Measurements from ENCODE around the gene RDM1.

RDM1 gene

DNA sequence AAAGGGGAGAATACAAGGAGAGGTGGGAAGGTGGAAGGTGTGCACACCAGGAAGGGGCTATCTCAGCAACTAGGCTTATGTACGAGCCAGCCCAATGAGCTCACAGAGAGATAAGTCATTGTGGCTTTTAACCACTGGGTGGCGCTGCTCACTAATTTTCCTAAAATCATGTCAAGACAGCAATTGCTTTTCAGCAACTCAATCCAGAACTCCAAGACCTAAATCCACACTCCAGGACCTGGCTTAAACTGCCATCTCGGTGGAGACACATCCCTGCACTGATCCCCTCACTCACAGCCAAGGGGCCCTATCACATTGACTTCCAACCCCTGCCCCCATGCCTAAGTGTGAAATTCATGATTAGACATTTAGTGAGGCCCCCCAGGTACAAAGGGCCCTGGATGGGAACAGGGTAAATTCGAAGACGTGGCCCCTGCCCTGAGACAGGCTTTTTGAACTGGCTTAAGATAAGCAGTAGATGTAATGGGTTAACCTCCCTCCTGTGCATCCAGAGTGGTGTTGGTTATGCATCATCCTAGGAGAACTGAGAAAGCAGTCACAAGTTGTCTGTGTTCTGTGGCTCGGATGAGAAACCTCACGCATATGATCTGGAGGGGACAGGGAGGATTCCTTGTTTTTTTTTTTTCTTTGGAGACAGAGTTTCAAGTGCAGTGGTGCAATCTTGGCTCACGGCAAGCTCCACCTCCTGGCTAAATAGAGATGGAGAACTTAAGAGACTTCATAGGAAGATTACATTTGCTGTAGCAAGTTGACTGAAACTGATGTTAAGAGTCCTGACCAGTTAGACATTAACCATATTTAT is 39.2 kb upstream of the RDM1 start:
- no peak overlapping the region for H2AFZ ChIP-seq (ENCODE audit: low read depth, low read length)
- H3K9ac ChIP-seq (ENCODE audit: low read length): peak overlapping the region; percentile 34; the same call in 1 of the 2 replicates
- H3K4me2 ChIP-seq (ENCODE audit: low read length): peak overlapping the region; percentile 80
- TF ChIP-seq EZH2phosphoT487 (IDR thresholded peaks at IDR 0.05; ENCODE audit: low read depth): no peak
- TF ChIP-seq, protein P1, sequence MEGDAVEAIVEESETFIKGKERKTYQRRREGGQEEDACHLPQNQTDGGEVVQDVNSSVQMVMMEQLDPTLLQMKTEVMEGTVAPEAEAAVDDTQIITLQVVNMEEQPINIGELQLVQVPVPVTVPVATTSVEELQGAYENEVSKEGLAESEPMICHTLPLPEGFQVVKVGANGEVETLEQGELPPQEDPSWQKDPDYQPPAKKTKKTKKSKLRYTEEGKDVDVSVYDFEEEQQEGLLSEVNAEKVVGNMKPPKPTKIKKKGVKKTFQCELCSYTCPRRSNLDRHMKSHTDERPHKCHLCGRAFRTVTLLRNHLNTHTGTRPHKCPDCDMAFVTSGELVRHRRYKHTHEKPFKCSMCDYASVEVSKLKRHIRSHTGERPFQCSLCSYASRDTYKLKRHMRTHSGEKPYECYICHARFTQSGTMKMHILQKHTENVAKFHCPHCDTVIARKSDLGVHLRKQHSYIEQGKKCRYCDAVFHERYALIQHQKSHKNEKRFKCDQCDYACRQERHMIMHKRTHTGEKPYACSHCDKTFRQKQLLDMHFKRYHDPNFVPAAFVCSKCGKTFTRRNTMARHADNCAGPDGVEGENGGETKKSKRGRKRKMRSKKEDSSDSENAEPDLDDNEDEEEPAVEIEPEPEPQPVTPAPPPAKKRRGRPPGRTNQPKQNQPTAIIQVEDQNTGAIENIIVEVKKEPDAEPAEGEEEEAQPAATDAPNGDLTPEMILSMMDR (IDR thresholded peaks at IDR 0.05; ENCODE audit: low read depth, low read length): peak; percentile 89
- H3K27me3 ChIP-seq (ENCODE audit: low read depth, low read length): peaks cover 20% of the 10 kb centered on the region
- peaks cover 21% of the 10 kb centered on the region for H3K4me1 ChIP-seq (ENCODE audit: low read length)
- H3K36me3 ChIP-seq (replicated peaks; ENCODE audit: low read depth, low read length): no peaks in the 10 kb centered on the region
- H3K4me3 ChIP-seq (ENCODE audit: low read length): peak overlapping the region; percentile 32
- peak overlapping the region; percentile 34; the same call in 1 of the 2 replicates for H3K27ac ChIP-seq (ENCODE audit: low read length)
- H3K79me2 ChIP-seq (ENCODE audit: low read length): no peaks in the 10 kb centered on the region
- no peaks in the 10 kb centered on the region for H3K9me3 ChIP-seq (ENCODE audit: insufficient read depth, low read length)
- H4K20me1 ChIP-seq (ENCODE audit: insufficient read depth, low read length): no peaks in the 10 kb centered on the region

DNA sequence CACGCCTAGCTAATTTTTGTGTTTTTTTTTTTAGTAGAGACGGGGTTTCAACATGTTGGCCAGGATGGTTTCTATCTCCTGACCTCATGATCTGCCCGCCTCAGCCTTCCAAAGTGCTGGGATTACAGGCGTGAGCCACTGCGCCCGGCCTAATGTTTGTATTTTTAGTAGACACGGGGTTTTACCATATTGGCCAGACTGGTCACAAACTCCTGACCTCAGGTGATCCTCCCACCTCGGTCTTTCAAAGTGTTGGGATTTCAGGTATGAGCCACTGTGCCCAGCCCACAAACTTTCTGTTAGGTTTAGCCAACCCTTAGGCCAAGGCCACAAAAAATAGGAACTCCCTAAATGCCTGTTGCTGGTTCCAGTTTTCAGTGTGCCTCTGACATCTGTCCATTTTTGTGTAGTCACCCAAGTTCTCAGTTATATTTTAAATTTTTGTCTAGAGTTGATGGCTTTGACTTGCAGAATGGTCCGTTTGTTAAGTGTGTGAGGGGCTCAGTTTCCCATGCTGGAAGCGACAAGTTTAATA is 38.0 kb upstream of the RDM1 start:
- Histone ChIP-seq H3K36me3 (replicated peaks; ENCODE audit: low read depth, low read length) (no peaks in the 10 kb centered on the region), H4K20me1 (ENCODE audit: insufficient read depth, low read length) (no peaks in the 10 kb centered on the region), H3K27ac (ENCODE audit: low read length) (no peak overlapping the region), H2AFZ (ENCODE audit: low read depth, low read length) (no peak overlapping the region), H3K79me2 (ENCODE audit: low read length) (no peaks in the 10 kb centered on the region), H3K9me3 (ENCODE audit: insufficient read depth, low read length) (no peaks in the 10 kb centered on the region), H3K4me2 (ENCODE audit: low read length) (no peak overlapping the region), H3K9ac (ENCODE audit: low read length) (no peak overlapping the region), H3K4me1 (ENCODE audit: low read length) (peaks cover 21% of the 10 kb centered on the region), H3K4me3 (ENCODE audit: low read length) (no peak overlapping the region), H3K27me3 (ENCODE audit: low read depth, low read length) (peaks cover 24% of the 10 kb centered on the region)
- TF ChIP-seq EZH2phosphoT487 (IDR thresholded peaks at IDR 0.05; ENCODE audit: low read depth): no peak
- TF ChIP-seq, protein P1 (IDR thresholded peaks at IDR 0.05; ENCODE audit: low read depth, low read length): no peak

DNA sequence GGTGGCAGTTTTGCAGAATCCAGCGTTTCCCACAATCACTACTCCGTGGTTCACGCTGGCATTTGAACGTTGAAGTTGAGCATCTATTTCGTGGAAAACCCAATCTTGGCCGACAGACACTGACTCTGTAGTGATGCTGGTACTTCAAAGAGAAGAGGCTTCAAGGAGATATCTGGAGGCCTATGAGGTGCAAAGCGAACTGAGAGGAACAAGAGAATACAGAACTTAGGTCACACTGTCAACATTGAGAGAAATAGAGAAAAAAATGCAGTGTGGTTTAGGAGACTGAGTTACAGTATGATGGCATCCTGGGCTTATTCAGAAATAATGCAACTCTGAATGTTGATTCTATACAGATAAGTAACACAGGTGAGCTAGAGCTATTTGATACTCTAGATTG is 34.7 kb upstream of the RDM1 start:
- Histone ChIP-seq H3K4me1 (ENCODE audit: low read length) (peaks cover 13% of the 10 kb centered on the region), H3K9me3 (ENCODE audit: insufficient read depth, low read length) (no peaks in the 10 kb centered on the region), H4K20me1 (ENCODE audit: insufficient read depth, low read length) (no peaks in the 10 kb centered on the region), H3K9ac (ENCODE audit: low read length) (no peak overlapping the region), H3K79me2 (ENCODE audit: low read length) (no peaks in the 10 kb centered on the region), H3K36me3 (replicated peaks; ENCODE audit: low read depth, low read length) (no peaks in the 10 kb centered on the region), H2AFZ (ENCODE audit: low read depth, low read length) (no peak overlapping the region), H3K4me2 (ENCODE audit: low read length) (no peak overlapping the region), H3K4me3 (ENCODE audit: low read length) (no peak overlapping the region), H3K27ac (ENCODE audit: low read length) (no peak overlapping the region), H3K27me3 (ENCODE audit: low read depth, low read length) (peaks cover 12% of the 10 kb centered on the region; the same call in 1 of the 2 replicates)
- TF ChIP-seq EZH2phosphoT487 (IDR thresholded peaks at IDR 0.05; ENCODE audit: low read depth): no peak
- TF ChIP-seq, protein P1 (IDR thresholded peaks at IDR 0.05; ENCODE audit: low read depth, low read length): no peak

DNA sequence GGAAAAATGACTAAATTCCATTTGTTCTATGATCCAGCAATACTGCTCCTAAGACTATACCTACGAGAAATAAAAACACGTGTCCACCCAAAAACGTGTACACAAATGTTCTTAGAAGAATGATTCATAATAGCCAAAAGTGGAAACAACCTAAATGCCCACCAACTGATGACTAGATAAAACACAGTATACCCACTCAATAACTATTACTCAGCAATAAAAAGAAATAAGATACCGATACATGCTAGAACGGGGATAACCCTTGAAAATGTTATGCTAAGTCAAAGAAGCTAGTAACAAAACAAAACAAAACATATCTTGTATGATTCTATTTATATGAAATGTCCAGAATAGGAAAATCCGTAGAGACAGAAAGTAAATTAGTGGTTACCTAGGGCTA is 33.1 kb upstream of the RDM1 start:
- H3K4me3 ChIP-seq (ENCODE audit: low read length): no peak overlapping the region
- no peaks in the 10 kb centered on the region for H3K9me3 ChIP-seq (ENCODE audit: insufficient read depth, low read length)
- peaks cover 26% of the 10 kb centered on the region for H3K27me3 ChIP-seq (ENCODE audit: low read depth, low read length)
- no peaks in the 10 kb centered on the region for H3K36me3 ChIP-seq (replicated peaks; ENCODE audit: low read depth, low read length)
- H2AFZ ChIP-seq (ENCODE audit: low read depth, low read length): no peak overlapping the region
- no peak for TF ChIP-seq EZH2phosphoT487 (IDR thresholded peaks at IDR 0.05; ENCODE audit: low read depth)
- TF ChIP-seq, protein P1 (IDR thresholded peaks at IDR 0.05; ENCODE audit: low read depth, low read length): no peak
- H3K4me2 ChIP-seq (ENCODE audit: low read length): no peak overlapping the region
- no peaks in the 10 kb centered on the region for H3K79me2 ChIP-seq (ENCODE audit: low read length)
- H3K27ac ChIP-seq (ENCODE audit: low read length): no peak overlapping the region
- H3K9ac ChIP-seq (ENCODE audit: low read length): no peak overlapping the region
- no peaks in the 10 kb centered on the region for H4K20me1 ChIP-seq (ENCODE audit: insufficient read depth, low read length)
- H3K4me1 ChIP-seq (ENCODE audit: low read length): 0 out of 2 replicates have a peak, but pooled peaks cover 1% of the 10 kb centered on the region
